Upper lobe of left lung (tissue), 6 donors: Measurements from ENCODE around the gene WTAP. TPM values are rescaled to one million over a fixed set of nuclear protein-coding genes. Genes with fewer than 3 reads are reported as not detected.
A peak's percentile ranks its signal among the peaks of the same experiment; 100 is the strongest.
"Not testable (repeated sequence)": the region's sequence is repeated elsewhere in the genome, so short reads cannot be mapped to it uniquely, and the experiment has no call there.

Experiments used
- ATAC-seq, 2 donors: fragments of 200-7000 bp; cut with Tn5 transposase; one replicate each; pipeline ENCODE4 v1.9.1; 2022; ENCODE audit warnings: mild to moderate bottlenecking in 2 of 2, moderate library complexity in 2 of 2; ENCODE audit not compliant: low FRiP score in 2 of 2
- DNase-seq, 2 donors: peaks; one replicate each; pipeline ENCODE4 v3.0.0-alpha.2; 2019 to 2020
- H3K27ac ChIP-seq, 4 donors: fragments of 200-600 bp; sonication (generic); one replicate each; pipeline ENCODE4 v1.5.1; 2016 to 2019
- H3K27me3 ChIP-seq, 4 donors: fragments of 200-600 bp; sonication (generic); one replicate each; pipeline ENCODE4 v1.5.1; 2017 to 2019
- H3K36me3 ChIP-seq, 4 donors: fragments of 200-600 bp; sonication (generic); one replicate each; pipeline ENCODE4 v1.5.1; 2016 to 2019
- H3K4me1 ChIP-seq, 4 donors: fragments of 200-600 bp; sonication (generic); one replicate each; pipeline ENCODE4 v1.5.1; 2018 to 2019
- H3K4me3 ChIP-seq, 4 donors: fragments of 200-600 bp; sonication (generic); one replicate each; pipeline ENCODE4 v1.5.1; 2017 to 2019; ENCODE audit warnings: mild to moderate bottlenecking in 2 of 4, moderate library complexity in 1 of 4
- H3K9me3 ChIP-seq, 4 donors: fragments of 200-600 bp; sonication (generic); one replicate each; pipeline ENCODE4 v1.5.1; 2018 to 2019
- EP300 ChIP-seq, 4 donors: sonication (generic); formaldehyde crosslinking; IDR thresholded peaks; one replicate each; pipeline ENCODE4 v1.5.1; 2017; ENCODE audit warnings: antibody characterized with exemption in 4 of 4, control low read depth in 2 of 4
- POLR2A ChIP-seq, 4 donors: fragments of 450-650 bp; IDR thresholded peaks; one replicate each; pipeline ENCODE4 v1.5.1; 2016 to 2017; ENCODE audit warnings: antibody characterized with exemption in 4 of 4, mild to moderate bottlenecking in 2 of 4
- POLR2AphosphoS5 ChIP-seq, 2 donors: sonication (generic); formaldehyde crosslinking; IDR thresholded peaks; one replicate each; pipeline ENCODE4 v1.5.1; 2017; ENCODE audit warnings: antibody characterized with exemption in 2 of 2
- WGBS, 2 donors: methylation state at CpG; one replicate each; pipeline ENCODE4 v1.1.5; 2017 to 2018; 5-methylcytosine and 5-hydroxymethylcytosine counted together
- total RNA-seq, 6 donors: library from RNA; depleted of rRNA in 4 of 6; stranded (reverse); fragments of >200 nt in 4 of 6; gene quantifications; one replicate each; pipeline versions ENCODE4 v1.1.0 to v1.2.1, GENCODE V29; 2016 to 2021
- TF ChIP-seq, protein P1 (sequence below), 6 experiments: fragments of 450-650 bp in 4 of 6; fragments of 200-600 bp in 2 of 6; sonication (generic) in 2 of 6; IDR thresholded peaks; one replicate each; pipeline ENCODE4 v1.5.1; 2016 to 2019; ENCODE audit warnings: antibody characterized with exemption in 6 of 6
- donor health status: DM: no; HTN: no; CAD: no; lungs with moderate emphysema.
- donor health status: DM: no; HTN: yes; CAD: no; lungs with severe emphysema.

The WTAP gene
- total RNA-seq, 6 donors from 2014 or later, result 67.0 to 123 (median 90.6) TPM

DNA sequence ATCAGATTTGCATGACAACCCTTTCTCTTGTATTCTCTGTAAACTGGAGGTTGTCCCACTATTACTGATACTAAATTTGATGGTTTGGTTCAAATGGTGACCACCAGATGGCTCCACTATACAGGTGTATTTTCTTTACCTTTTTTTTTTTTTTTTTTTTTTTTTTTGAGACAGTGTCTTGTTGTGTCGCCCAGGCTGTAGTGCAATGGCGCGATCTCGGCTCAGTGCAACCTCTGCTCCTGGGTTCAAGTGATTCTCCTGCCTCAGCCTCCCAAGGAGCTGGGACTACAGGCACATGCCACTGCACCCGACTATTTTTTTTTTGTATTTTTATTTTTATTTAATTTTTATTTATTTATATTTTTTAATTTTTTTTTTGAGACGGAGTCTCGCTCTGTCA is 6.6 kb upstream of the WTAP start:
- Histone ChIP-seq H3K9me3 (no peaks in the 10 kb centered on the region), H3K36me3 (no peaks in the 10 kb centered on the region), H3K4me3 (no peak overlapping the region), H3K27ac (no peak overlapping the region), H3K27me3 (no peaks in the 10 kb centered on the region), H3K4me1 (peaks cover 17 to 29% (median 27%) of the 10 kb centered on the region in 4 donors)
- WGBS, 2 donors, result 67 to 89% methylated on average over 7 of the region's 7 CpGs
- no peak for DNase-seq
- TF ChIP-seq, protein P1, sequence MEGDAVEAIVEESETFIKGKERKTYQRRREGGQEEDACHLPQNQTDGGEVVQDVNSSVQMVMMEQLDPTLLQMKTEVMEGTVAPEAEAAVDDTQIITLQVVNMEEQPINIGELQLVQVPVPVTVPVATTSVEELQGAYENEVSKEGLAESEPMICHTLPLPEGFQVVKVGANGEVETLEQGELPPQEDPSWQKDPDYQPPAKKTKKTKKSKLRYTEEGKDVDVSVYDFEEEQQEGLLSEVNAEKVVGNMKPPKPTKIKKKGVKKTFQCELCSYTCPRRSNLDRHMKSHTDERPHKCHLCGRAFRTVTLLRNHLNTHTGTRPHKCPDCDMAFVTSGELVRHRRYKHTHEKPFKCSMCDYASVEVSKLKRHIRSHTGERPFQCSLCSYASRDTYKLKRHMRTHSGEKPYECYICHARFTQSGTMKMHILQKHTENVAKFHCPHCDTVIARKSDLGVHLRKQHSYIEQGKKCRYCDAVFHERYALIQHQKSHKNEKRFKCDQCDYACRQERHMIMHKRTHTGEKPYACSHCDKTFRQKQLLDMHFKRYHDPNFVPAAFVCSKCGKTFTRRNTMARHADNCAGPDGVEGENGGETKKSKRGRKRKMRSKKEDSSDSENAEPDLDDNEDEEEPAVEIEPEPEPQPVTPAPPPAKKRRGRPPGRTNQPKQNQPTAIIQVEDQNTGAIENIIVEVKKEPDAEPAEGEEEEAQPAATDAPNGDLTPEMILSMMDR (IDR thresholded peaks at IDR 0.05), result peak in 3 of 6 experiments; percentile 10 to 28 (median 25)
- no peak for TF ChIP-seq EP300 (IDR thresholded peaks at IDR 0.05)
- TF ChIP-seq POLR2A (IDR thresholded peaks at IDR 0.05), result no peak
- no peak for ATAC-seq

DNA sequence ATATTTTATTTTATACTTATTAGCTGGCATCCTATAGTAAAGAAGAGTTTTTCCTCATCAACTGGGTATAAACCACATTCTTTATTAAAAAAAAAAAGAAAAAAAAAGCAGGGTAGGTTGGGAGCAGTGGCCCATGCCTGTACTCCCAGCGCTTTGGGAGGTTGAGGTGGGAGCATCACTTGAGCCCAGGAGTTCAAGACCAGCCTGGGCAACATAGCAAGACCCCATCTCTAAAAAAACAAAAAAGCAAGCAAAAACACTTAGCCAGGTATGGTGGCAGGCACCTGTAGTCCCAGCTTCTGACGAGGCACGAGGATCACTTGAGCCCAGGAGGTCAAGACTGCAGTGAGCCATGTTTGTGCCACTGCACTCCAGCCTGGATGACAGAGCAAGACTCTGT is 5.3 kb upstream of the WTAP start:
- H3K4me3 ChIP-seq, H3K27ac ChIP-seq, H3K9me3 ChIP-seq, H3K36me3 ChIP-seq, DNase-seq, ATAC-seq, H3K27me3 ChIP-seq: not testable (repeated sequence)
- WGBS, 2 donors, result 97% methylated on average over 3 of the region's 3 CpGs
- H3K4me1 ChIP-seq, result peaks cover 9 to 23% (median 21%) of the 10 kb centered on the region in 4 donors

DNA sequence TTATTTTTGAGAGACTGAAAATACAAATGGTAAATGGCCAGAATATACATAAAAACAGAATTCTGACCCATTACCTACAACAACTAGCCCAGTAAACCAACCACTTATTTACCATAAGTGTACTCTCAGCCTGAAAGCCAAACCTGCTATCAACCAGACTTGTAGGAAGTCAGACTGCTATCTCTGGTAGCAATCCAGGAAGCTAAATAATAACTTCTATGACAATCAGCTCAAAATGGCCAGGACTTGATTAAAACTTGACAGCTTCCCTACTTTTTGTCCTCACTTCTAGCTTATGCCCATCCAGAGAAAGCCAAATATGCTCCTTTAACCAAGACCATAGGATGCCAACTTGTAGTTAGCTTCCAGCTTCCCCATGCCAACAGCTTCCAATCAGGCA is 4.7 kb upstream of the WTAP start:
- no peak overlapping the region for H3K27ac ChIP-seq
- H3K36me3 ChIP-seq, result no peaks in the 10 kb centered on the region
- peaks cover 6 to 17% (median 15%) of the 10 kb centered on the region in 4 donors for H3K4me1 ChIP-seq
- H3K4me3 ChIP-seq, result no peak overlapping the region
- no peak for TF ChIP-seq EP300 (IDR thresholded peaks at IDR 0.05)
- TF ChIP-seq POLR2A (IDR thresholded peaks at IDR 0.05), result no peak
- no peak for TF ChIP-seq POLR2AphosphoS5 (IDR thresholded peaks at IDR 0.05)
- TF ChIP-seq, protein P1 (IDR thresholded peaks at IDR 0.05), result no peak
- no peaks in the 10 kb centered on the region for H3K9me3 ChIP-seq
- DNase-seq, result no peak
- ATAC-seq, result no peak
- H3K27me3 ChIP-seq, result no peaks in the 10 kb centered on the region

DNA sequence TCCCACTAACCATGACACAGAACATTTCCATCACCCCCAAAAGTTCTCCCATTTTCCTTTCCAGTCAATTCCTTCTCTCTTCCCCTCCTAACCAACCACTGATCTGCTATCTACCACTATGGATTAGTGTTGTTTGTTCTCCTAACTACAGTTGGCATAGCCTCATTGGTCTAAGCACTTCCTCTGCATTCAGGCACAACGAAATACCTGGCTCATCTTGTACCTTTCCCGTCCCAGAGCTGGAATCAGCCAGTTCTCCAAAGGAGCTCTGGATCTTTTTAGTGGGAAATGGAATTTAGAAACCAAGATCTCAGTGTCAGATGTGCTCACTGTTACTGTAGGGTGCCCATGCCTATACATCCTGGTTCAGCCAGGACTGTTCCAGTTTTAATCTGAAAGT is 4.0 kb upstream of the WTAP start:
- Histone ChIP-seq H3K9me3 (no peaks in the 10 kb centered on the region), H3K27ac (no peak overlapping the region), H3K4me1 (peaks cover 6 to 17% (median 15%) of the 10 kb centered on the region in 4 donors), H3K27me3 (no peaks in the 10 kb centered on the region), H3K4me3 (no peak overlapping the region), H3K36me3 (no peaks in the 10 kb centered on the region)
- DNase-seq (no peak), ATAC-seq (no peak)
- TF ChIP-seq, protein P1 (IDR thresholded peaks at IDR 0.05), result no peak
- no peak for TF ChIP-seq POLR2AphosphoS5 (IDR thresholded peaks at IDR 0.05)
- TF ChIP-seq EP300 (IDR thresholded peaks at IDR 0.05), result no peak
- no peak for TF ChIP-seq POLR2A (IDR thresholded peaks at IDR 0.05)
- WGBS, 2 donors, result 96 to 100% methylated on average over 2 of the region's 2 CpGs

DNA sequence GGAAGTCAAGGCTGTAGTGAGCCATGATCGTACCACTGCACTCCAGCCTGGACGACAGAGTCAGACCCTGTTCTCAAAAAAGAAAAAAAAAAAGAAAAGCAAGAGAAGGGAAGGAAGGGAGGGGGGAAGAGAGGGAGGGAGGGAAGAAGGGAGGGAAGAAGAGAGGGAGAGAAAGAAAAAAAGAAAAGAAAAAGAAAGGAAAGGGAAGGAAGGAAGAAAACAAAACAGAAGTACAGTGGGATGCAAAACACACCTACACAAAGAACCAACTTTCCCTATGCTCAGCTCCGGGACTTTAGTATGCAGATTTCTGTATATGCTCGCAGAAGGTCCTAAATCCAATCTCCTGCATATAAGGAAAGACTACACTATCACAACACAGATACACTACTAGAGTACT is 2.5 kb upstream of the WTAP start:
- TF ChIP-seq, protein P1 (IDR thresholded peaks at IDR 0.05), result no peak
- no peak for TF ChIP-seq POLR2AphosphoS5 (IDR thresholded peaks at IDR 0.05)
- no peak for TF ChIP-seq EP300 (IDR thresholded peaks at IDR 0.05)
- no peak for TF ChIP-seq POLR2A (IDR thresholded peaks at IDR 0.05)
- H3K4me1 ChIP-seq, result peaks cover 15 to 30% (median 26%) of the 10 kb centered on the region in 4 donors
- H3K9me3 ChIP-seq, result no peaks in the 10 kb centered on the region
- 92 to 96% methylated on average over 4 of the region's 4 CpGs for WGBS, 2 donors
- H3K4me3 ChIP-seq, result no peak overlapping the region
- DNase-seq (no peak), ATAC-seq (no peak)
- no peak overlapping the region for H3K27ac ChIP-seq
- H3K27me3 ChIP-seq, result no peaks in the 10 kb centered on the region
- H3K36me3 ChIP-seq, result no peaks in the 10 kb centered on the region

DNA sequence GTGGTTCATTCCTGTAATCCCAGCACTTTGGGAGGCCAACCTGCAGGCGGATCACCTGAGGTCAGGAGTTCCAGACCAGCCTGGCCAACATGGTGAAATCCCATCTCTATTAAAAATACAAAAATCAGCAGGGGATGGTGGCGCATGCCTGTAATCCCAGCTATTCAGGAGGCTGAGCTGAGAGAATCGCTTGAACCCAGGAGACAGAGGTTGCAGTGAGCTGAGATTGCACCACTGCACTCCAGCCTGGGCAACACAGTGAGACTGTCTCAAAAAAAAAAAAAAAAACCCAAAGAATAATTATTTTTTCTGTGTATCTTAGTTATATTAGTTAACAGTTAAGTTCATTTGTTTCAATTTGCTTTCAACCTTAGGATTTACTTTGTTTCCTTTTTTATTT is 2.1 kb upstream of the WTAP start:
- ATAC-seq, H3K4me3 ChIP-seq, DNase-seq, H3K27me3 ChIP-seq, H3K27ac ChIP-seq, H3K36me3 ChIP-seq, H3K9me3 ChIP-seq: not testable (repeated sequence)
- peaks cover 19 to 35% (median 30%) of the 10 kb centered on the region in 4 donors for H3K4me1 ChIP-seq
- 95 to 97% methylated on average over 3 of the region's 3 CpGs for WGBS, 2 donors
